GM12801 (cell line): ENCODE data around the gene MSRB3.

Experiments used
- TF ChIP-seq, protein P1 (sequence below): IDR thresholded peaks from one replicate; pipeline ENCODE4 v1.5.1; 2011; ENCODE audit warnings: control low read depth; ENCODE audit not compliant: insufficient read length; ENCODE audit errors: extremely low read depth

Gene MSRB3

DNA sequence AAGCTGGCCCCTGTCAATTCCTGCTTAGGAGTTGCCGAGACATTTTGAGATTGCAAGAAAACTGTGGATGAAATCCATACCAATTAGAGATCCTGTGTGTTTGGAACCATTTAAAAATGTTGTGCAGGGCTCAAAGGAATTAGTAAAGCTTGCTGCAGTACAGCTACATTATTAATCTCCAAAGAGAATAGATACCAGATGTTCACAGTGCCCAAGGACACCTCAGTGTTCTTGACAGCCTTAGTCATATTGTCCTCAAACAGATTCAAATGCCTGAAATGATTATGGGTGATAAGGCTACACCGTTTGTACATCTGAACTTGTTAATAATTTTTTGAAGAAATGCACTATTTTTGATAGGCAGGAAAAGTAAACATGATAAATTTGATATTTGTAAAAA is 164.6 kb downstream of the MSRB3 start:
- TF ChIP-seq, protein P1, sequence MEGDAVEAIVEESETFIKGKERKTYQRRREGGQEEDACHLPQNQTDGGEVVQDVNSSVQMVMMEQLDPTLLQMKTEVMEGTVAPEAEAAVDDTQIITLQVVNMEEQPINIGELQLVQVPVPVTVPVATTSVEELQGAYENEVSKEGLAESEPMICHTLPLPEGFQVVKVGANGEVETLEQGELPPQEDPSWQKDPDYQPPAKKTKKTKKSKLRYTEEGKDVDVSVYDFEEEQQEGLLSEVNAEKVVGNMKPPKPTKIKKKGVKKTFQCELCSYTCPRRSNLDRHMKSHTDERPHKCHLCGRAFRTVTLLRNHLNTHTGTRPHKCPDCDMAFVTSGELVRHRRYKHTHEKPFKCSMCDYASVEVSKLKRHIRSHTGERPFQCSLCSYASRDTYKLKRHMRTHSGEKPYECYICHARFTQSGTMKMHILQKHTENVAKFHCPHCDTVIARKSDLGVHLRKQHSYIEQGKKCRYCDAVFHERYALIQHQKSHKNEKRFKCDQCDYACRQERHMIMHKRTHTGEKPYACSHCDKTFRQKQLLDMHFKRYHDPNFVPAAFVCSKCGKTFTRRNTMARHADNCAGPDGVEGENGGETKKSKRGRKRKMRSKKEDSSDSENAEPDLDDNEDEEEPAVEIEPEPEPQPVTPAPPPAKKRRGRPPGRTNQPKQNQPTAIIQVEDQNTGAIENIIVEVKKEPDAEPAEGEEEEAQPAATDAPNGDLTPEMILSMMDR: no peak

DNA sequence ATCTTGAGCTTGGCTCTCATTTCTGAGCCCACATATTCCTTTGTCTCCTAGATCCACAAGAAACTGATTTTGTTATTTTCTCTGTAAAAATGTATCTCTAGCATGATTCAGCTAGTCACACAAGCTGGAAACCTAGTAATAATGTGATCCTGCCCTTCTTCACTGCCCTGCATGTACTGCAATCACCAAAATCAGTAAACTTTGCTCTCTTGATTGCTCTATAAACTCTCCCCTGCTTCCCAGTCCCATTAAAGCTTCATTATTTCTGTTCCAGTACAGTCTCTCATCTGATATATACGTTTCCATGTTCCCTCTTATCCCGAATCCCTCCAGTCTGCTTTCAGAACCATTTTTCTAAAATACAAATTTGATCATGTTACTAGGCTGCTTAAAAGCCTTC is 166.5 kb downstream of the MSRB3 start:
- TF ChIP-seq, protein P1: no peak

GRCh38 chr12:65446901-65447300 is 168.4 kb downstream of the MSRB3 start:
- TF ChIP-seq, protein P1: no peak

DNA sequence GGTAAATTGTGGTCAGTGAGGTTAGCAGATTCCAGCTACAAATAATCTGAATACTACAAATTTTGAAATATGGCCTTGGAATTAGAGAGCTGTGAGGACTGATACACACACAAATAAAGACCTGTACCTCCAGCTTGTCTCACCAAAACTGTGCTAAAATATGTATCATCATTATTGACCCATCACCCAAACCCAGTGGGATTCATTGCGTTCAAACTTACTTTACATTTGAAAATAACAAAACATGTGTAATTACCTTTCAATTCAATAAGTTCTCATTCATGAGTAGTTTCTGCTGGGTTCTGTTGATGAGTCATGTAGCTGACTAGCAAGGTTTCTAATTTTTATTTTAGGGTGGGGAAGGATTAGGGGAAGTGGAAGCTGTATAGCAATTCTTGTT is 170.9 kb downstream of the MSRB3 start:
- TF ChIP-seq, protein P1: no peak

GRCh38 chr12:65450625-65451024 is 172.1 kb downstream of the MSRB3 start:
- TF ChIP-seq, protein P1: no peak

DNA sequence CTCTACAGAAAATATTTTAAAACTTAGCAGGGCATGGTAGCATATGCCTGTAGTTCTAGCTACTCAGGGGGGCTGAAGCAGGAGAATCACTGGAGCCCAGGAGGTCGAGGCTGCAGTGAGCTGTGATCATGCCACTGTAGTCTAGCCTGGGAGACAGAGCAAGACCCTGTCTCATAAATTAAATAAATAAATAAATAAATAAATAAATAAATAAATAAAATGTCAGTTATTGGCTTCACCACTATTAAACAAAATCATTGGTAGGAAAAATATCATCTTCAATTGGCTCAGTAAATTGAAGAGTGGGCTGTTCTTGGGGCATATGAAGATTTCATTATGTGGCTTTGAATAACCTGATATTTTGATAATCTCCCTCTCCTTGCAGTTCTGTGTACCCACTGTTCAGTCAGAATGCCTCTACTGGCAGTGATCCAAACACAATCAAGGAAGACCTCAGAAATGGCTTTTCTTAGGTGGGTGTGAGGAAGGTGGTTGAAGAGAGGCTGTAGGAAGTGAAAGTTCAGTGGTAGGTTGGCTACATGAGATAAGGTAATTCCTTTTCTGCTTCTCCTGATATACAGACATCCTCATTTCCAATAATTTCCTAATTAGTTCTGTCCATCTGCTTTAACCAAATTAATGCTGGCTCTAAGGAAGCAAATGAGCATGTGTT is 175.8 kb downstream of the MSRB3 start:
- TF ChIP-seq, protein P1: no peak

- TF ChIP-seq, protein P1: no peak
Measured at GRCh38 chr12:65458718-65459117, 180.2 kb downstream of the MSRB3 start.
